GM19468 (cell line): ENCODE measurements around the gene AUTS2.
"Not testable (repeated sequence)": the region's sequence is repeated elsewhere in the genome, so short reads cannot be mapped to it uniquely, and the experiment has no call there.

Experiments
- ATAC-seq: cut with Tn5 transposase; IDR thresholded peaks from one replicate; pipeline ENCODE4 v1.9.1; 2021; ENCODE audit warnings: mild to moderate bottlenecking, moderate library complexity, moderate number of reproducible peaks; ENCODE audit not compliant: unreplicated experiment; ENCODE audit errors: extremely low read depth

The AUTS2 gene

GRCh38 chr7:70239918-70240317 is 641.6 kb downstream of the AUTS2 start:
- no peak for ATAC-seq

DNA sequence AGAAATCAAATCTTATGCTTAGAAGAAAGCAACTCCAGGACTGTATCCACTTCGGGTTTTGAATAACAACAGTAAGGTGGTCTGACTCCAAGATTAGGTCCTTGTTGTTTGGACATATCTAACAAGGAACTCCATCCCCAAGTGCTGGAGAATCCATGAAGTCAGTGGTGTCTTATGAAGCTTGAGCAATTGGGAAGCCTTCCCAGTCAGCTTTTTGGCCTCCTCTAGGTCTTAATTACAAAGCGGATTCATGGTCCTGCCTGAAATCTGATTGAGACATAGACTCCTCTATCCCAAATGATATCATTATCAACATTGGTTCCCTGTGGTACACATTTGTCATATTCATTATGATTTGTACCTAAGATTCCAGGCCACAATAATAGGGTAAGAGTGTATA is 642.6 kb downstream of the AUTS2 start:
- no peak for ATAC-seq

GRCh38 chr7:70241536-70242175 is 643.4 kb downstream of the AUTS2 start:
- ATAC-seq: no peak

DNA sequence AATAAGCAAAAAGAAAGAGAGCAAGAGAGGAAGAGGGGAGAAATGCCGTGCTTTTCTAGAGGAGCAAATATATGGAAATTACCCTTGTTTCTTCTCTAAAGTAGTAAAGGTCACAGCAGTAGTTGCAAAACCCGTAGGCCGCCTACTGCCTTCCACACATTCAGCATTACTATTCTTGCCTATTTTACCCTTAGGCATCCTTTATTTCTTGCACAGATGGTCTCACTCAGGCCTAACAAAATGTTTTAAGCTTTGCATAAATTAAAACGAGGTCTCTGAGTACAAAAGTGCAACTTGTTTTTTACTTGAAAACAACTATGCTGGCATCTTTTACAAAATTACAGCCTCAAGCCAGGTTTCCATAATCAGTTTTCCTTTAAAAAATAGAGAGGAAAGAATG is 644.6 kb downstream of the AUTS2 start:
- no peak for ATAC-seq

GRCh38 chr7:70243443-70243842 is 645.2 kb downstream of the AUTS2 start:
- no peak for ATAC-seq

DNA sequence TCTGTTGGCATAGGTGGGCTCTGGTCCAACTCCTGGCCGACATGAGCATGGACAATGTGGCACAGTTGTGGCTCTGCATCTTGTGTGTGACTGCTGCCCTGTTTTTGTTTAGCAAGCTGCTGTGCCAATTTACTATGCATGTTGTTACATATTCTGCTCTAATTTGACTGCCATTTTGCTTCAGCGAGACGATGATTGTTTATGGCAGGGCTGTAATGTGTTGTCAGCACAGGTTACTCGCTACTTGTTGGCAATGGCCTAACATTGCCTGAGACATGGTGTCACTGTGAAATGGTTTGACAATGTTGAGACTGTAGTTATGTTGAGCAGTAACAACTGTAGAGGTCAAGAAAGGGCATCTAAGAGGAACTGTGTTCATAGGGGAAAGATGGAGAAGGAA is 659.6 kb downstream of the AUTS2 start:
- ATAC-seq: no peak

GRCh38 chr7:70259502-70259901 is 661.2 kb downstream of the AUTS2 start:
- ATAC-seq: no peak

GRCh38 chr7:70263471-70264255 is 665.4 kb downstream of the AUTS2 start:
- ATAC-seq: no peak

DNA sequence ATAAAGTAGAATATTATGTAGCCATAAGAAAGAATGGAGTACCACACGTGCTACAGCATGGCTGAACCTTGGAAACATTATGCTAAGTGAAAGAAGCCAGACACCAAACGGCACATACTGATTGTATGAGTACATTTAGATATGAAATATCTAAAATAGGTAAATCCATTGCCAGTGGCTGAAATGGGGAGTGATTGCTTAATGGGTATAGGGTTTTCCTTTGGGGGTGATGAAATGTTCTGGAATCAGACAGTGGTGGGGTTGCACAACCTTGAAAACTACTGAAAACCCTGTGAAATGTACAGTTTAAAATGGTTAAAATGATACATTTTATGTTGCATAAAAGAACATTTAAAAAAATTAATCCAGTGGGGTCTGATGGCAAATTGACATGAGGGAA is 667.9 kb downstream of the AUTS2 start:
- no peak for ATAC-seq

DNA sequence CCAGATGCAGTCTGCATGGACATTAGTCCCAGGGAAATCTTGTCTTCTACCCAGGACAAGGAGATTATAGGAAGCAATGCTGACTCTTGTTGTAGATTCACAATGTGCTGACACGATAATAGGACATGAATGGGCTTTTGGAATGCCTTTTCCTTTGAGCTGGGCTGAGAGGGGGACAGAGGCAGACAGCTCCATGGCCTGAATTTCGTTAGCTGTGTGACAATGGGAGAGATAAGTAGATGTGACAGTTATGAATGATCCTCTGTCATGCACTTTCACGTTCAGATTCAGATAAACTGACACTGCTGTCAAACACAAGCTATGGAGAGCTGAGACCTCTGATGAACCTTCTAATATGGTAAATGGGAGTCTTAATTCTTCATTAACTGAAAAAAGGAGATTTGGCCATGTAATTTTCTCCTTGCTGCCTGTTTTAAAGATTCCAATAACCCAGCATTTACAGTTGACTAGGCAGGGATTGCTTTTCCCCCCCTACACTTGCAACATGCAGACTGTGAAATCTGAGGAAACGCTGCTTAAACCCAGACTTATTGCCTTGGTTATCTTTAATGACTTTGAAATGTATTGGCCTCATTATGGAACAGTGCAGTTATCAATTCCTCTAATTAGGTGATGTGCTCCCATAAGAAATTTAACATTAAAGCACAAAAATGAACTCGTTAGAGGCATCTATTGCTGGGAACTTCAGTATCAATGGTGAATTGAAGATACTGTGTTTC is 669.3 kb downstream of the AUTS2 start:
- ATAC-seq: no peak

- no peak for ATAC-seq
These were observed 669.9 kb downstream of the AUTS2 start for GRCh38 chr7:70268179-70268578.

GRCh38 chr7:70270149-70270548 is 671.9 kb downstream of the AUTS2 start:
- no peak for ATAC-seq

DNA sequence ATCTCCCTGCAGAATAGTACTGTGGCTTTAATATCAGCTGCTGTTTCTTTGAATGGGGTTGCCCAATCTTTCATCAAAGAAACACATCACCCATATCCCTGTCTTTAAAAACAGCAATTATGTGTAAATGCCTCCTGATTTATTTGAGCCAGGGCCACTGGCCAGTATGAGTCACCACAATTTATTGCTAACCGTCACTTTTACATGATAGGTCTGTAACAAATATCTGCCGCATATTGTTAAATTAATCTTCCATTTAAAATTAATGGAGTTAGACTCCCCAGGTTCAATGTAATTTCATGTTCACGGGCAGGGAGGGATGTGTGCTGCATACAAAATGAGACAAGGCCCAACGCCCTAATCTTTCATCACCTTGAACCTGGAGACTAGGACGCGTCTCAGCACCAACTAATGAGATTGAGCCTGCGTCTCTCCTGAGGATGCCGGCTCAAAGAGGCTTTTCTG is 673.4 kb downstream of the AUTS2 start:
- ATAC-seq: no peak

GRCh38 chr7:70275570-70275969 is 677.3 kb downstream of the AUTS2 start:
- not testable (repeated sequence) for ATAC-seq

- ATAC-seq: no peak
These were observed 686.9 kb downstream of the AUTS2 start for GRCh38 chr7:70285187-70285586.

DNA sequence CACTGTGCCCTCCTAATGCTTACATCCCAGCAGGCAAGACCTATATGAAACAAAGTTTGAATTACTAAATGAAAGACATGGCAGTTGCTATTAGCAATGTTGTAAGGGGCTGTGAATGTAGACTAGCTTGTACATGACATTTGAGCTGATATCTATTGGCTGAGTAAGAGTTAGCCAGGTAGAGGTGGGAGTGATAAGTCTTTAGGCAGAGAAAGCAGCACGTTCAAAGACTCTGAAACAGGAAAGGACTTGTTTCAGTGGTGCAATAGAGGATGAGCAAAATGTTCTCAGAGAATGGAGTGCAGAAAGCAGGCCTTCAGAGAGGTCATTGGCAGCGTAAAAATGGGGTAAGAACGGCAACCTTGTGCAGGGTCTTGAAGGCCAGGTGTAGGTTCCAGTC is 687.6 kb downstream of the AUTS2 start:
- ATAC-seq: no peak

DNA sequence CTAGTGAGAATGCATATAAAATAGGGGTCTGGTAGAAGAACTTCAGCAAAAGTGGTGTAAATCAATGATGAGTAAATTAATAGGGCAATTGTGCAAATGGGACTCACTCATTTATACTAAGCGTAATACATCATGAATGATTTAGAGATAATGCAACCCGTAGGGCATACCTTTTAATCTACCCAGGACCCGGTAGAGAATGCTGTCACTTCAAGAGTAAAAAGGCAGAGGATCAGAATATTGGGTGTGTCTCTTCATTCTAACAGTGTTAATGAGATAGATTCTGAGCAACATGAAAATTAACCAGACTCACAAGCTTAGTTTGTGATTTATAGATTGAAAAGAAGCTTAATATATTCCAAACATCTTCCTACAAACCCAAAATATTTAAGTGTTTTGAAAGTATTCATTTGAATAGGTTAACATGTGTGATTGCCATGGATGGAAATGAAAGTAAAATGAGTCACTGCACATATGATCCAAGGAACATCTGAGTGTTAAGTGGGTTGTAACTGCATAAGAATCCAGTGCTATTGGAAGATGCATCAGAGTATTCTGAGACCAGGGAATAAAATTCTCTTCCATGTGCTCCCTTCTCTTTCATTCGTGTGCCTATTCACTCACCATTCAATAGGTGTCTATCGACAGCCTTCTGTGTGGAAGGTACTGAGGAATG is 690.6 kb downstream of the AUTS2 start:
- no peak for ATAC-seq

DNA sequence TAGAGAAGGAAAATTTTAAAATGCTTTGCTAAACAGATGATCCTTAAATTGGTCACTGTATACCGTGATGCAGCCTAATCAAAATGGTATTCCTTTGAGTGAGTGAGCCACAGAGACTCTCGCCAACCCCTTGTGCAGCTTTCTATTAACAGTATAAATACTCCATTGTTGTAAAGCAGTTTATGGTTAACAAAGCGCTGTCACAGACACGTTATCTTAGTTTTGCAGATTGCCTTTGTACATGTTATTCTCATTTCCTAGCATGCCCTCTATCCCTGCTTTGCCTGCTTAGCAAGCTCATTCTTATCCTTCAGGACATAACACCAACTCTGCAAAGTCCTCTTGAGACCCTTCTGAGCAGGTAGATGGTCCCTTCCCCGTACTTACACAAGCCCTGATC is 694.4 kb downstream of the AUTS2 start:
- ATAC-seq: no peak

- no peak for ATAC-seq
These were observed 696.1 kb downstream of the AUTS2 start for GRCh38 chr7:70294211-70294911.
